AG10803 (cell line): ENCODE data around the gene APOL2.

ENCODE experiments used
- DNase-seq: peaks from one replicate; pipeline ENCODE4 v3.0.0; 2010; ENCODE audit warnings: low read depth
- H3K4me3 ChIP-seq: 2 replicates; pipeline ENCODE4 v1.5.1; 2011; ENCODE audit warnings: mild to moderate bottlenecking, low read length, control low read depth
- TF ChIP-seq, protein P1 (sequence below): conservative IDR thresholded peaks from 2 replicates; pipeline ENCODE4 v1.5.1; 2011; ENCODE audit warnings: mild to moderate bottlenecking, low read length, control low read depth, inconsistent platforms

The APOL2 gene

DNA sequence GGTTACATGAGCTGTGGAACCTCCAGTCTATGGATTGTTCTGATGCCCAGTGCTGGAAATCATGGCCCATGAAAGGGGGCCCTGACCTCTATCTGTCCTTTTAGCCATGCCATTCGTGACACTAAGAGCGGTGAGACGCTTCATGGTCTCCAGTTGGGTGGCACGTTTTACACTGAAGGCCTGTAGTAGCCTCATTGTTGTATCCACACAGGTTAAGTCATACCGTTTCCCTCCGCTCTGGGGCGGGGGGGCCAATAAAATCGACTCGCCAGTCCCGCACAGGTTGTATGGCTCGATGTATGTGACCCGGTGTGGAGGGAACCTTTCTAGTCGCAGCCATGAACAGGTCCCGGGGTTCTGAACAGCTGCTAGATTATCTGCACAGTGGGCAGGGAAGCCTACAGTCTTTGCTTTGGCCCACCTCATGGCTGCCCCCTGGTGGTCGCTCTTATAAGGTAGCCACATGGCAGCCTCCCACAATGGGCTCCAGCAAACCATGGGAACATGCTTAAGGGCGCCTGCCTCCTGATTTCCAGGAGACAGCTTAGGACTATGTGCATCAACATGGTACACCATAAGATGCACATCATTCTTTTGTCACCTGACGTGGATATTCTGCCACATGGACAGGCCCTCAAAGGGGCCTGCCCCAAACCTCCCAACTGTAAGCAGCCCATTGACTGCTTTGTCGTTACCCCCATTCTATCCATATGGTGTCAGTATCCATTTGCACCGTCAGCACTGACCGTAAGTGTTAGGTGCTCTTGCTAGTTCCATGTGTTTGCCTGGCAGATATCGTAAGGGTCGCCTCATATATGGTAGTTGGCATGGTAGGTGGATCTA lies 59.1 kb downstream of the APOL2 start:
- no peak overlapping the region for H3K4me3 ChIP-seq
- TF ChIP-seq, protein P1, sequence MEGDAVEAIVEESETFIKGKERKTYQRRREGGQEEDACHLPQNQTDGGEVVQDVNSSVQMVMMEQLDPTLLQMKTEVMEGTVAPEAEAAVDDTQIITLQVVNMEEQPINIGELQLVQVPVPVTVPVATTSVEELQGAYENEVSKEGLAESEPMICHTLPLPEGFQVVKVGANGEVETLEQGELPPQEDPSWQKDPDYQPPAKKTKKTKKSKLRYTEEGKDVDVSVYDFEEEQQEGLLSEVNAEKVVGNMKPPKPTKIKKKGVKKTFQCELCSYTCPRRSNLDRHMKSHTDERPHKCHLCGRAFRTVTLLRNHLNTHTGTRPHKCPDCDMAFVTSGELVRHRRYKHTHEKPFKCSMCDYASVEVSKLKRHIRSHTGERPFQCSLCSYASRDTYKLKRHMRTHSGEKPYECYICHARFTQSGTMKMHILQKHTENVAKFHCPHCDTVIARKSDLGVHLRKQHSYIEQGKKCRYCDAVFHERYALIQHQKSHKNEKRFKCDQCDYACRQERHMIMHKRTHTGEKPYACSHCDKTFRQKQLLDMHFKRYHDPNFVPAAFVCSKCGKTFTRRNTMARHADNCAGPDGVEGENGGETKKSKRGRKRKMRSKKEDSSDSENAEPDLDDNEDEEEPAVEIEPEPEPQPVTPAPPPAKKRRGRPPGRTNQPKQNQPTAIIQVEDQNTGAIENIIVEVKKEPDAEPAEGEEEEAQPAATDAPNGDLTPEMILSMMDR = peak; percentile 81
- peak; percentile 61 for DNase-seq

DNA sequence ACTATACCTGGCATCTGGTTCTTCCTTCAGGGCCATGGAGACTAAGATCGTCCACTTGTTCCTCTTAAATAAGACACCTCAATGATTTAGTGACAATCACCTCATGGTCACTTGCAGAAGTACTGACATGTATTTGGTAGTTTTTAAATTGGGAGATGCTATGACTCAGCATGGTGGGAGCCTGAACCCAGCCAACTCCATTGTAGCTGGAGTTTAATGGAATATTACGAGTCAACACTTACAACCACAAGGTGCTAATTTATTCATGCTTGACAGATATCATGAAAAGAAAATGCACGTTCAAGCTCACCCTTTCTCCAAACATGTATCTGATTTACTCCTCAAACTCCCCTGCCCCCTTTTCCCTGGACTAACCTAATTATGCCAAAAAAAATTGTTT lies 62.2 kb downstream of the APOL2 start:
- TF ChIP-seq, protein P1 = no peak
- no peak overlapping the region for H3K4me3 ChIP-seq
- DNase-seq = no peak
